KBM-7 (cell line): ENCODE measurements around the gene SSBP2.
"Not testable (repeated sequence)": the region's sequence is repeated elsewhere in the genome, so short reads cannot be mapped to it uniquely, and the experiment has no call there.

Source experiments
- DNase-seq: peaks from one replicate; pipeline ENCODE4 v3.0.0-alpha.2; 2015
- in situ Hi-C: fragments of 300-500 bp; cut with MboI; formaldehyde crosslinking; loops from 2 replicates; pipeline ENCODE4 v1.14.3; 2020; ENCODE audit warnings: low sequenced_read_pairs, low pct_unique_long_range_greater_than_20kb, mixed read lengths

The SSBP2 gene

DNA sequence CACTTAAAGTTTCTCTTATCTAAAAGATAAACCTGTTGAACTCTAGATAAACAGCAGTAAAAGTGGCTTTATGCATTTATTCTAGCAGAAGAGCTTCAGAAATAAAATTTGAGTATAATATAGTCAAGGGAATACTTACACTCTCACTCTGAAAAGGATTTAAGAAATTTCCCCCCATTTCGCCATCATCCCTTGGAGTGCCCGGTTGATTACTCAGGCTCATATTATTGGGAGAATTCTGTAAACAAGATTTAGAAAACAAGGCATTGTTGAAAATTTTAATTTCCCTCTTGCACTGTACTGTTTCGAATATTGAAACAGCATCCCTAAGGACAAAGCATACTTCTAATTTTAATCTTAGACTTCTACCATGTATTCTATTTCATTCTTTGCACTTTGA lies 322.5 kb downstream of the SSBP2 start:
- no peak for DNase-seq
- in situ Hi-C loops = no loop called here

DNA sequence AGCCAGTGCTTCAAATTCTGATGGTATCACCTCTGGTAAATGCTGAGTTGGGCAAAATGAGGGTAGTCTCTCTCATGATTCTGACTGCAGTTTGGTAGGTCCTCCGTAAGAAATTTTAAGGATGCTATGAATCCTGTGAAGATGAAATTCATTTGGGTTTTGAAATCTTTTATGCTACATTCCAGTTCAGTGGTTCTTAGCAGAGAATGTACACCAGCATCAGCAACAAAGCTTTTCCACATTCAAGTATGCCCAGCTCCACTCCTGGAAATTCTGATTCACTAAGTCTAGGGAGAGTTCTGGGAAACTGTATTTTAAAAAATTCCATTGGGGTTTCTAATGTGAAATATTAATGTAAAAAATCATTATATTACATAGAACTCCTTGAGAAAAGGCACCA lies 323.3 kb downstream of the SSBP2 start:
- in situ Hi-C loops = no loop called here

DNA sequence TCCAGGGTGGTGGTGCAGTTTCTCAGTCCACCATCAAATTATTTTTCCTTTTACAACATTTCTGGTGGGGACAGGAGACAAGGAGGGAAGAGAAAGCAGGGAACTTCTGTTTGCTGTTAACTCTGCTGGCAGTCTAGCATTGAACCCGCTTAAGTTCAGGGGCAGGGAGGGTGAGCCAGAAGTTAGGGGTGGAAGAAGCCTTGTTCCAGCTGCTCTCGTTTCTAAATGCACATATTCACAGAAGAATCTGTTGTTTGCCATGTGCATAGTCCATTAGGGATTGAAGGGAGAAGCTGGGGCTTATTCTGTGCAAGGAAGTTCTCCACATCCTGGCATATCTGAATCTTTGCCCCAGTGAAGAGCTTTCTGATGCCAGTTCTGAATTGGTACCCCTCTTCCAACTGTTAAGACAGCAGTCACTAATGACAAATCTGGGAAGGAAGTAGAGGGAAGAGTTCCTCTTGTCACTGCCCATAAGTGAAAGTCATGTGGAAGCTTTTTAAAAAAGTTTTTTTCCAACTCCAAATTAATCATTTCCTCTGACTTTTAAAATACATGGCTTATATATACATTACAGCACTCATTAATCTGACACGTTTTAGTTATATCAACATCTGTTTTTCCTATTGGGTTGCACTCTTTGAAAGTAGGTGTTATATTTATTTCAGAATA lies 324.4 kb downstream of the SSBP2 start:
- peak; percentile 7 for DNase-seq
- in situ Hi-C loops = no loop called here

More for the DNA sequence above, 323.3 kb downstream of the SSBP2 start:
- DNase-seq = no peak

DNA sequence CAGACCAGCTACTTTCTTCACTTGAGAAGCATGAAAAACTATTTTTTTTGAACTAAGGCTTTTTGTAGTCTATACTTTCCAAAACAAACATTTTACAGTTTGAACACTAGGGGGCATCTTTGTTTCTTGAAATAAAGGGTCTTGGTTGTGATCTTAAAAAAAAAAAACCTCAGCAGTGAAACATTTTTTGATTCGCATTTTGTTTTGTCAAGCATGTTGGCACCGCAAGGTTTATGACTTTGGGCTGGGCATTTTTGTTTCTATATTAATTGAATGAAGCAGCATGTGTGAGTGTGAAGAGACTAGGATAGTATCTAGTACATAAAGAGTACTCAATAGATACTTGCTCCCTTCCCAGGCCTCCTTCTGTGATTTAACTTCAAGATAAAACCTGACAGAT lies 325.3 kb downstream of the SSBP2 start:
- in situ Hi-C loops = no loop called here
- DNase-seq = peak; percentile 67

DNA sequence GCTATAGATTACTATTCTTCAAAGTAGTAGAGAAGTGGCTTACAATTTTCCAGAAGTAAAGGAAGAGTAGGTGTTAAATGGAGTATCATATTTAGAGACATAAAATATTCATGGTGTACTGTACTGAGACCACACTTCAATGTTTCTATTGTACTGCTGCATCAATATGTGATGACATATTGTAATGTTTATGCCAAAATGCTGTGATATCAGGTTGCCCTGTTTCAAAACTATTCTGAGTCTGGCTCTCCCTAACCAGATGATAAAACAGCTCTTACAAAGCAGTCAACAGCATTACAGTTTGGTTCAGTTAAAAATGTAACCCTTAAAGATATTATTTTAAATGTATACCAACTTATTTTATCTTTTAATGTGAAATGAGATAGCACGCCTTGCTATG lies 326.2 kb downstream of the SSBP2 start:
- no peak for DNase-seq
- in situ Hi-C loops = no loop called here

DNA sequence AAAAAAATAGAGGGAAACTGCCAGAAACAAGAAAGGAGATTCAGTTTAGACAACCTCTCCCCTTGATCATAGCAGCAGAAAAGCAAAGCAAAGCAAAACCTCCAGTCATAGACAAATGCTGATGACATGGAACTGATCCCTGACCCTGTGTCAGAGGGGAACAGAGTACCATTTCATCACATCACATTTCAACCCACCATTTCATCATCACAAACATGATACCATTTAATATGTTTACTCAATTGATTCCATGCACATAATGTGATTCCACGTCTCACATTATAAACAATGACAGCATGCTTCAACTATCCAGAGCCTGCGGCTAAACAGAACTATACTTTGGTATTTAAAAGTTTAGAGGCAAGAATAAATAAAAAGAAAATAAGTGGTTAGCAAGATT lies 328.2 kb downstream of the SSBP2 start:
- in situ Hi-C loops = no loop called here
- DNase-seq = no peak

DNA sequence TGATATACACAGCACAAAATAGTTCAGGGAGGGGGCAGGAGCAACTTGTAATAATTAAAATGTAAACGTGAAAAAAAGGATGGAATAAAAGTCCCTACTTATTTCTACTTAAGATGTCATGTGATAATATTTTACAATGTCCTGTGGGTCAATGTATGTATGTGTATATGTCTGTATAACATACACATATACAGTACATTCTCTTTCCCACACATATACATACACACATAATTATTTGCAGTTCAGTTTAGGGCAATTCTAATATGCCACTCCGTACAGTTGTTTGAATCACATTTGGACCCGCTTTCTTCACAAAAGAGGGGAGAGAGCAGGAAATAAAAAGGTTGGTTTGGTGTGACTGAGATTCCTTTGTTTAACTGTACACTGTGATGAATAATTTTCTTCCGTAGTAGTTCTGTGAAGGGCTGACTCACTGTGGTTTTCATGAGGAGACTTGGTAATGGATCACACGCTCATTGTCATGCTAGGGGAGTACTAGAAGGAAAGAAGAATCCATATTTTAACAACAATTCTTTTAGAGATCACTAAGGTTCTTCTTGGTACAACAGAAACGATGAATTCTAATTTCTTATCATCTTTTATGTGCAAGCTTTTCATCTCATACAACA lies 330.7 kb downstream of the SSBP2 start:
- in situ Hi-C loops = no loop called here
- peak; percentile 69 for DNase-seq

DNA sequence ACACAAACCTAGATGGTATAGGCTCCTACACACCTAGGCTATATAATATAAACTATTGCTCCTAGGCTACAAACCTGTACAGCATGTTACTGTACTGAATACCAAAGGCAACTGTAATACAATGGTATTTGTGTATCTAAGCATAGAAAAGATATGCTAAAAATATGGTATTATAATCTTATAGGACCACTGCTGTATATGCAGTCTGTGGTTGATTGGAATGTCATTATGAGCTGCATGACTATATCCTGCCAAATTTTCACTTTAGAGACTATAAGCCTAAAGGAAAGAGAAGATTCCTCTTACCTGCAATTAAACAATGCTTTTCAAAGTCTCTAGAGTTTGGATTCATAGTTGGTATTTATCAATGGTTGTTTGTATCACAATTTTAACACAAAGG lies 332.3 kb downstream of the SSBP2 start:
- DNase-seq = no peak
- in situ Hi-C loops = no loop called here

DNA sequence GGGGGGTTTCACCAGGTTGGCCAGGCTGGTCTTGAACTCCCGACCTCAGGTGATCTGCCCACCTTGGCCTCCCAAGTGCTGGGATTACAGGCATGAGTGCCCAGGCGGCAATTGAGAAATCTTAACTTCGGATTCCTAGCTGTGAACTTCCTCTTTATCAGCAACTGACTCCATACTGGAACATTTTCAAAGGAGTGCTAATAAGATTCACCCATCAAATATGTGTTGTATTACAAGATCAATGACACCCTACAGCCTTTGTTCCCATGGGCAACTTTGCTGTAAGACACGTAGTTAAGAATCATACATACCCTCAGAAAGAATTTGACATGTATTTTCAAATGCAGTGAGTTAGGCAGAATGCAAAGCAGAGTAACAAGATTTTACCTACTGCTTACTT lies 333.8 kb downstream of the SSBP2 start:
- in situ Hi-C loops = no loop called here
- no peak for DNase-seq

DNA sequence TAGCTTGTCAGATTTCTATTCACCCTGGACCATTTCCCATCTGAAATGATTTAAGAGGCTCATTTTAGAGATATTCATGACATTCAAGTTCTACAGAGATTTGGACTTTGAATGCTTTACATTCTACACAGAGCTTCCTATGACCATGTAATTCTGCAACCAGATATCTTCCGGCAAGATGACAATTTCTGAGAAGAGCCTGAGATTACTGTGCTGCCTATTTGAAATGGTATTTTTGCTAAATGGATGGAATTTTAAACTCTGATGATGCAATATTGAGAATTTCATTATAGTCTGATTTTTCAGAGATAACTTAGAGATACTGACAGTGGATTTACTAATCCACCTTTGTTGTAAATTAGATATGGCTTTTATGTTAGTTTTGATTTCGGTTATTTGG lies 341.0 kb downstream of the SSBP2 start:
- no peak for DNase-seq
- in situ Hi-C loops = no loop called here

DNA sequence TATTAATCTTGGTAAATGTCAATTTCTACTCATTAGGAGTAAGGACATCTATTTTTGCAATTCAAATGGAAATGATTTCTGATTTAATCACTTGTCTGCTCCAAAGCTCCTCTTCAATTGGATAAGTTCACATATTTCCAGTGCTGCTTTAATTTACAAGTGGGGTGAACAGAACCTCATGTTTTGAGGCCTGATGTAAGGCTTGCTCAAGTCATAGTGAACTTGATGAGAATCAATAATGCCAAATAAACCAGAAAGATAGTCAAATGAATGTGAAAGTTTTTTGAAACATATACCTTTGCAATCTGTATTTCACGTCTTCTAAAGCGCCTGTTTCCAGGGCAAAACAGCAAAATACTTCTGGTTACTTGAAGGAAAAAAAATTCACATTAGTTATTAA lies 341.5 kb downstream of the SSBP2 start:
- in situ Hi-C loops = no loop called here
- no peak for DNase-seq

DNA sequence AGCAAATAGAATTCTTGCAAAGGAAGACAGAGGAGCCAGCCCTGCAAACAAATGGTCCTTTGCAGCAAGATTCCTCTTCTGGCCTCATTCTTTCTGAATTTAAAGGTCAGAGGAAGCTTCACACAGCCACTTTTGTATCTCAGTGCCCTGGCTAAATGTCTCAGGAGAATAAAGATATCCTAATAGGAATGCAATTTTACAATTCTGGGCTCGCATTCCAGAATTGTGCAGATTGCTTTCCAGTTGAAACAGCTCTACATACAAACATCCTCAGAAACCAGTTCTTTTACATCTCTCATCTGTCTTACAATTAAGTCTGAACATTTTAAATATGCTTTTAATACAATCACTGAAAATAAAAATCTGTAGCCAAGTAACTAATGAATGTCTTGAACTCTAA lies 342.4 kb downstream of the SSBP2 start:
- in situ Hi-C loops = no loop called here
- DNase-seq = no peak

DNA sequence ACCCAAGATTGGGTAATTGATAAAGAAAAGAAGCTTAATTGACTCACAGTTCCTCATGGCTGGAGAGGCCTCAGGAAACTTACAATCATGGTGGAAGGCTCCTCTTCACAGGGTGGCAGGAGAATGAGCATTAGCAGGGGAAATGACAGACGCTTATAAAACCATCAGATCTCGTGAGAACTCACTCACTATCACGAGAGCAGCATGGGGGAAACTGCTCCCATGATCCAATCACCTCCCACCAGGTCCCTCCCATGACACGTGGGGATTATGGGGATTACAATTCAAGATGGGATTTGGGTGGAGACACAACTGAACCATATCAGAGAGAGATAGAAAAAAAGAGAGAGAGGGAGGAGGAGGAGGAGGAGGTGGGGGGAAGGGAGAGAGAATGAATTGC lies 343.1 kb downstream of the SSBP2 start:
- in situ Hi-C loops, DNase-seq: not testable (repeated sequence)

DNA sequence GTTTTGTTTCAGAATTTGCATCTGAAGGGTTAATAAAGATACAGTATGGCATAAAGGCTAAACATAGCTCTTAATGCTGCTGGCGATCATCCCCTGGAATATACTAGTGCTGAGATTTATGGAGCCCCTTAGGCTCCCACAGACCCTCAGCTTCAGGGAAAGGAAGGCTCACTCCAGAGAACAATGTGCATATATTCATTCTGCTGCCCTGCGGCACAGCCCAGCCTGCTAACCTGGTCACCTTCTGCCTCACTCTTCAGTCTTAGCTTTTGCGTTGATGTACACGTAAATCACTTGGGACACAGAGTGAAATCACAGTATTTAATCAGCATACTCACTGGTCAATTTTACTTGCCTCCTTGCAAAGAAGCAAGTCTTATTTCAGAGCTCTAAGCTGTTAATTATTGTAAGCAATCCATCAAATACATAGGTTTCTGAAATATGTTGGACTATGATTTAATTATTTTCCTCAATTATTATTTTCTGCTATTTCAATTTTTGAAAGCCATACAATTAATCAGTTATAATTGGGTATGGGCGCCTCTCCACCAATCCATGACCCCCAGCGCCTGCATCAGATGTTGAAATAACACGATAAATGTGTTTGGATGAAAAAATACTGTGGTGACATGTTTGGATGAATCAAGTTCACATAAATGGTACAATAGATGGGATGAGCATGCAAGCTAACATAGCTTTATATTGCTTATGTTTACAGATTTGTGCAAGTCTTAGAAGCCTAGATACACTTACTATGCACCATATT lies 345.6 kb downstream of the SSBP2 start:
- no peak for DNase-seq
- in situ Hi-C loops = no loop called here

DNA sequence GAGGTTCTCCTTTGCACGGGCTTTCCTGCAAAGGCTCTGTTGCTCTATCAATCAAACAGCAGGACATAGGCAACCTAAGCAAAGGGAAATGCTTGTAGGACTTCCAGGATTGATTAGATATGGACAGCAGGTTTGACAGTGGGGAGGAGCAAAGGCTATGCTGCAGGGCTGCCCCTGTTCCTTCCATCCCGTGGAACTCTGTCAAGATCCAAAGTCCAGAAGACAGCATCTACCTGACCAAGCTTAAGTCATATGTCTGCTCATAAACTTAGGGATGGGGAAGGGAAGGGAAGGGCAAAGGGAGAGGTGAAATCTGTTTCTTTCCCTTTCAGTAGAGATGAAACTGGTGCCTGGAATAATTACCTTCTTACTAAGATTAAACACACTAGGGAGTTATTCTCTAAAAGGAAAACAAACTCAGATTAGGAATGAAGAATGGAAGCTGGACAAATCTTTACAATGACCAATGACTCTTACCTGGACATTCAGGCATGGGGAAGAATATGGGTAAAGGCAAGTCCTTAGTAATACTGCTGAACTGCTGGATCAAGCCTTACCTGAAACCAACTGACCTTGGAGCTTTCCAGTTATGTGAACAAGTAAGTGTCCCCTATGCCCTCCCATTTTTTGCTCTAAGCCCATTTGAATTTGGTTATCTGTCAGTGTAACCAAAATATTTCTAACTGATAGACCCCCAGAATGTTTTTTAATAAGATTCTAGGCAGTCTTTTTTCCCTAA lies 348.5 kb downstream of the SSBP2 start:
- no peak for DNase-seq
- in situ Hi-C loops = no loop called here

DNA sequence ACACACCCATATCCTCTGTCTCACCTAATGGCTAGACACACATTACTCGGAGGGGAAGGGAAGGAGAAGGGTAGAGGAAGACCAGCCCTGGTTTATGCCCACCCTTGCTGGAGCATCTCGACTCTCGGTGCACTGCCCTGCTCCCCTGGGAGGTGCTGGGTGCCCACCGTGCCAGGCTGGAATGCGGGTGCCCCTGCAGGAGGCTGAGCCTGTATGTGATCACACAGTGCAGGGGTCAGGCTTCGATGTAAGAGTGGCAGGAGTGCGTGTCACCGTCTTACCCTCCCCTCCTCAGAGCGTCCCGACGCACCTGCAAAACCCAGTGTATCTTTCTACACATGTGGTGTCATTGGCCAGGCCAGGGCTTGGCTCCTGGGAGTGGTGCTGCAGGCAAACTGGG lies 349.6 kb downstream of the SSBP2 start:
- in situ Hi-C loops = no loop called here

DNA sequence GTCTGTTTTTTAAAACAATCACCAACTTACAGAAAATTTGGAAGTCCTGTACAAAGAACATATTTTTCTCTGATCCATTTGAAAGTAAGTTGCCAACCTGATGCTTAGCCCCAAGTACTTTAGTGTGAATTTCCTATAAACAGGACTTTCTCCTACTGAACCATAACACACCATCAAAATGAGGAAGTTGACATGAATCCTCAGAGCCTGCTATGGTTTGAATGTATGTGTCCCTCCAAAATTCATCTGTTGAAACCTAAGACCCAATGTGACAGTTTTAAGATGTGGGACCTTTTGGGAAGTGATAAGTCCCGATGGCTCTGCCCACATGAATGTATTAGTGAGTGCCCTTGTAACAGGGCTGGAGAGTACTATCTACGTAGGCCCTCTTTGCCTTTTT lies 350.5 kb downstream of the SSBP2 start:
- in situ Hi-C loops = no loop called here
- peak; percentile 77 for DNase-seq

More for the DNA sequence above, 349.6 kb downstream of the SSBP2 start:
- no peak for DNase-seq

DNA sequence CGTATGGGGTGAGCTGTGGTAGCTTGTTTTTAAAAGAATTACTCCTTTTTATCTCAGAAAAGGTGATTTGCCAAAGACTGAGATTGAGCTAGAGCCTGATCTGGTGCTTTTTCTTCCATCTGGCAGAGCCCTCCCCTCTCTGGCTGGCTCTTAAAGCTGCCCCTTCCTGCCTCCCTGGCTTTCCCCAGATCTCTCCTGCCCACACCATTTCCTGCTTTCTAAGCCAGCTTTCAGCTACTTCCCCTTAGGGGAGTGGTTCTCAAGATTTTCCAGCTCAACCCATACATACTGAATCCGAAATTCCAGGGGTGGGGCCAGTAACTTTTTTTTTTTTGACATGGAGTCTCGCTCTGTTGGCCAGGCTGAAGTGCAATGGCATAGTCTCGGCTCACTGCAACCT lies 352.2 kb downstream of the SSBP2 start:
- peak; percentile 58 for DNase-seq
- in situ Hi-C loops = no loop called here

DNA sequence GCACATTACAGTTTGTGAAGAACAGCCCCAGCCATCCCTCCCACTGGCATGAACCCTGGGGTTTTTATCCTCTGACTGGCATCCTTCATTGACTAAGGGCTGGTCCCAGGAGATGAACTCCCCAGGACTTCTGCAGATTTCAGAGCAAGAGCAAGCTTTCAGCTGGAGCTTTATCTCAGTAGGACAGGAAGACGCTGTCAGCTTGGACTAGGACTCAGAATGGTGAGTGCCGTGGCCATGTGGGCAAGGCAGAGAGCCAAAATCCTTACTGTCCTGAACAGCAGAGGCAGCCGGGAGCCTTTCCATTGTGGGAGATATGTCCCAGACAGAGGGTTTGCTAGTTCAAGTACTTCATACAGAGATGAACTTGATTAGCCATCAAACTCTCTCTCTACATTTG lies 353.7 kb downstream of the SSBP2 start:
- in situ Hi-C loops = no loop called here

DNA sequence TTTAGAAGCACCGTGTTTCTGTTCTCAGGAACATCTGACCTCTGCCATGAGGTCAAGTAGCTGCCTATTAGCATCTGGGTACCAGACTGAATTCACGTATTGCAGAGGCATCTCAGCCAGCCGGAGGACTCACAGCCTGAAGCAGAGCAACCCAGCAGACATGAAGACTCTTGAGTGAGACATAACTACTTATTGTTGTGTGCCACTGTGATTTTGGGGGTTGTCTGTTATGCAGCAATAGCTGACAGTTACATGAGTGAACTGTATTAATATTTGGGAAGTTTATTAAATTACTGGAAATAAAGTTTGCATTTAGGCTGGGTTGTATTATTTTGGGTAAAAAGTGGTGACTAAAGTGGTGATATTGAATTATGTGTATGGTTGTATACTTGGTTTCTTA lies 355.6 kb downstream of the SSBP2 start:
- in situ Hi-C loops = no loop called here
- DNase-seq = no peak

More for the DNA sequence above, 353.7 kb downstream of the SSBP2 start:
- no peak for DNase-seq
